ENCODE data around the gene ZNF580. TPM values are rescaled to one million over a fixed set of nuclear protein-coding genes. Genes with fewer than 3 reads are reported as not detected.

ZNF580 gene
- 1 to 10 TPM; 6.0 to 6.5 TPM for total RNA-seq

DNA sequence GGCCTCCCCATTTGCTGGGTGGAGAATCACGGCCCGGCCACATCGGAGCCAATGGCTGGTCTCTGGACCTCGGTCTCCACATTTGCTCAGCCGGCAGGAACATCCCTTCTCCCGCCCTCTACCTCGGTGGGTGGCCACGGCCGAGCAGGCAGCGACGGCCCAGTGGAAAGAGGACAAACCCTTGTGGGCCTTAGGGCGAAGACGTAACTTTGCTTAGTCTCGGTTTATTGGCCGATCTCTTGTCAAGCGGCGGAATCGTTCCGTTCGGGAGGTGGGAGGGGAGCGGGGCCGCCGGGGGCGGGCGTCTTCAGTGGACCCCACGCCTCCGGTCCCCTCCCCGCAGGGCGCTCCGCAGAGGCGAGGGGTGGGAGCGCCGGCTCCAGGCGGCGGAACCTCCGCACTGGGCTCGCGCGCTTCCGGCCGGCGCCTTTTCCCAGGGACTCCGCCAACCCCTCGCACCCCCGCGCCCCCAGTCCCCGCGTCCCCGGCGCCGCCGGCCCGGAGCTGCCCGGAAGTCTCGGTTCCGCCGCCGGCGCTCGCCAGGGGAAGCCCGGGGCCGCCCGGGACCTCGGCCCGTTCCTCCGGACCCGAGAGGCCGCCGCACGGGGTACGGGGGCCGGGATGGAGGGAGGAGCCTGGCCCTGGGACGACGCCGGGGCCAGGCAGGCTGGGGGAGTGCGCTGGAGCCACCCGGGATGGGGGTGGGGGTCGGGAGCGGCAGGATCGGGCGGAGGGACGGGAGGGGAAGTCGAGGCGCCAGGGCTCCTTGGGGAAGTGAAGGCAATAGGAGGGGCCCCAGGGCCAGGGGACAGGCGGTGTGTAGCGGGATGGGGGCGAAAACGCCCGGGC, at the start of gene ZNF580:
TSS of gene ZNF580 (plus strand) at position 426 of the 849 bp plus-strand sequence. CDS start 1,507 bp downstream, outside the sequence.

GRCh38 chr19:55599468-55599841, 41.3 kb upstream of the ZNF580 start, which contains the start of gene FIZ1:
Gene FIZ1 (minus strand): TSS chr19:55599517. CDS start chr19:55597865, 1,652 bp downstream.

GRCh38 chr19:55599842-55600661, 40.8 kb upstream of the ZNF580 start, which contains the start of gene ZNF524:
Gene ZNF524 (plus strand): TSS chr19:55600288. CDS start chr19:55602113, 1,825 bp downstream.

GRCh38 chr19:55605637-55606470, 34.9 kb upstream of the ZNF580 start, which contains the start of gene ZNF865:
Gene ZNF865 (plus strand): TSS chr19:55605647. CDS start chr19:55613619, 7,972 bp downstream.

DNA sequence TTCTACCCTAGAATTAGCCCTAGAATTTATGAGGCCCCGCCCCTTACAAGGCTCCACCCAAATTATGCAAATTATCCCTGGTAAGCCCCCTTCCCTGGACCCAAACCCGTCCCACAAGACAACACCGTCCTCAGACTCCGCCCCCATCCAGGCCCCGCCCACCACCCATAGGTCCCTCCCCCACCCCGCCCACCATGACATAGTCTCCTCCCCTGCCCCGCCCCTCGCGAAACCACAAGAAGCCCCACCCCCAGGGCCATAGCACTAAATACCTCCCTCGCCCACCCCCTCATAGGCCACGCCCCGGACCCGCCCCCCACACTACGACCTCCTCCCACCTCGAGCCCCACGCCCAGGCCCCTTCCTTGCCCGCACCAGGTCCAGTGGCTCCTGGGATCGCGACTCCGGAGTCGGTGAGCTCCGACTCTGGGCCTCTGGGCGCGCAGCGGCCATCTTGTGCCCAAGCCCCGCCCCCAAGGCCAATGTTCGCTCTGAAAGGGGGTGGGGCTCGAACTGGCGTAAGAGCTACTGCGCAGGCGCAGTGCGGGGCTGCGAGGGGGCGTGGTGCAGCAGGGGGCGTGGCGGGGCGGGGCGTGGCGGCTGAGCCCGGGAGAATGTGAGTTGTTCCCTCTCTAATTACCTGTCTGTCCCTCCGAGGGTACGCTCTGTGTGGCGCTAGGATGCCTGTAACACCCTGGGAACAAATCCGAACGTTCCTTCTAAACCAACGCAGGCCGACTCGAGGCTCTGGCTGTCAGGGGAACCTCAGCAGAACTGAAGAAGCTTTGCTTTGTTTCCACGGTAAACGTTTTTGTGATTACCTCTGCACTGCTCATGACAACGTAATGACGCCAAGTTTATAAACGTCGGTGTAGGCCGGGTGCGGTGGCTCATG, 16.4 kb upstream of the ZNF580 start, which contains the start of gene ZNF784:
TSS of gene ZNF784 (minus strand) at position 458 of the 895 bp plus-strand sequence. CDS start at position 453, 5 bp downstream.

DNA sequence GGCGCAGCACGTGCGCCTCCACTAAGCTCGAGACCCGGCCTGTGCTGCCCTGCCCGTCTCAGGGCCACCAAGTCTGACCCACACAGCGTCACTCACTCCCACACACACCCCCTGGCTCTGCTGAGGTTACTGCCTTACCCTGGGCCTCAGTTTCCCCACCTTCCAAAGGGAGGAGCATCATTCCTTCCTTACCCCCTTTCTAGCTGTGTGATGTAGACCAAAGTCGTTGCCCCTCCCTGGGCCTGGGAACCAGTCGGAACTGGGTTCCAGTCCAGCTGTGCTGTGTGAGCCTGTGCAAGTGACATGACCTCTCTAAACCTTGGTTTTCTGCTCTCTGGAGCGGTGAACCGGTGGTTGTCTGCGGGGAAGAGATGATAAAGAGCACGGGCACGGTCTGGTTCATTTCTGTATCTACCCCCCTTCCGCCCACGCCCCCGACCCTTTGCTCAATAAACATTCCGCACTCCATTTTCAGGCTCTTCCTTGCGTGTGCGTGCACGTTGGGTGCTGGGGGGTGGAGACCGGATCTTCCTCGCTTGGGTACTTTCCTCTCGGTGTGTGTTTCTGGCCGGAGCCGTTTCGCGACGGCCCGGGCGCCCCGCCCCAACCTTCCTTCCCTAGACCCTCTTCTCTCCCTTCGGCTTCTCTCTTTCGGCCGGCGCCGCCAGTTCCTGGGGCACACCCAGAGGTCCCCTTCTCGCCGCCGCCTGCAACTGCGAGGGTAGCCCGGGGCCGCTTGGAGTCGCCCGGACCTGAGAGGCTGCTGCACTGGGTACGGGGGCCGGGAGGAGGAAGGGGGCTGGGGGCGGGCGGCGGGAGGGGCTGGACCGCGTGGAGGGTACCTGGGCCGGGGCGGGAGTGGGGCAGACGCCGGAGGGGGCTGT, 2.4 kb downstream of the ZNF580 start, which contains the start of gene ZNF581:
TSS of gene ZNF581 (plus strand) at position 647 of the 884 bp plus-strand sequence. CDS start 923 bp downstream, outside the sequence.

DNA sequence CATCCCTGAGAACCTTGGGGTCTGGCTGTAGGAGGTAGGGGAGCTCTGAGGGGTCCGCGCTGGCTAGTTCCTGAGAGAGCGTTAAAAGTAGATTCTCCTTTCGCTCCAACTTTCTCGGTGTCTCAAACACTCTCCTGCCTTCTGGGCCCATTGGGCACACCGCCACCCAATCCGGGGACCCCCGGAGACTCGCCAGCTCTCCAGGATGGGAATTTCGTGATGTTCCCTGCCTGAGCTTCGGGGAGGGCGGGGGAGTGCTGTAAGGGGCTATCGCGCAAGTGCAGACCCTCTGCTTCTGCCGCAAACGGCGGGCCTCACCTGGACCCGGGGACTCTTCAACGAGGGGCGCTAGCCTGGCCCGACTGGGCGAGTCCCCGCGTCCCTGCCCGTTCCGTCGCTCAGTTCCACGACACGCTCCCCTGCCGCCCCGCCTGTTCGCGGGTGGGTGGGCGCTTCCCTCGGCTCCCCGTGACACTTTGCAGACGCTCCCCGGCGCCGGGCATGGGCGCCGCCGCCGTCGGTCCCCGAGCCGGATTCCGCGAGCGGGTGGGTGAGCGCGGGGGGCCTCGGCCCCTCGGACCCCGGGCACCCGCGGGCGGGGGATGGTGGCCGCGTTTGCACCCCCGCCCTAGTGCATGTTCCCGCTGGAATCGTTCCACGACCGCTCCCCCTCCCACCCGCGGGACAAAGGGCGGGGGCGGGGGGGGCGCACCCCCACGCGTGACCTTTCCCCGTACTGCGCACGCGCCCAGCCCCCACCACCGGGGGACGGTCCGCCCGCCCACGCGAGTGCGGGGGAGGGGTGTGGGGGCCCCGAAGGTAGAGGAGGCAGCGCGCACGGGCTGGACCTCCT, 7.2 kb downstream of the ZNF580 start, which contains the start of gene CCDC106:
TSS of gene CCDC106 (plus strand) at position 481 of the 853 bp plus-strand sequence. CDS start 835 bp downstream, outside the sequence.

GRCh38 chr19:55654868-55655647, 14.3 kb downstream of the ZNF580 start, which contains the start of gene U2AF2:
Gene U2AF2 (plus strand): TSS chr19:55655035. CDS start chr19:55655105, 70 bp downstream.

DNA sequence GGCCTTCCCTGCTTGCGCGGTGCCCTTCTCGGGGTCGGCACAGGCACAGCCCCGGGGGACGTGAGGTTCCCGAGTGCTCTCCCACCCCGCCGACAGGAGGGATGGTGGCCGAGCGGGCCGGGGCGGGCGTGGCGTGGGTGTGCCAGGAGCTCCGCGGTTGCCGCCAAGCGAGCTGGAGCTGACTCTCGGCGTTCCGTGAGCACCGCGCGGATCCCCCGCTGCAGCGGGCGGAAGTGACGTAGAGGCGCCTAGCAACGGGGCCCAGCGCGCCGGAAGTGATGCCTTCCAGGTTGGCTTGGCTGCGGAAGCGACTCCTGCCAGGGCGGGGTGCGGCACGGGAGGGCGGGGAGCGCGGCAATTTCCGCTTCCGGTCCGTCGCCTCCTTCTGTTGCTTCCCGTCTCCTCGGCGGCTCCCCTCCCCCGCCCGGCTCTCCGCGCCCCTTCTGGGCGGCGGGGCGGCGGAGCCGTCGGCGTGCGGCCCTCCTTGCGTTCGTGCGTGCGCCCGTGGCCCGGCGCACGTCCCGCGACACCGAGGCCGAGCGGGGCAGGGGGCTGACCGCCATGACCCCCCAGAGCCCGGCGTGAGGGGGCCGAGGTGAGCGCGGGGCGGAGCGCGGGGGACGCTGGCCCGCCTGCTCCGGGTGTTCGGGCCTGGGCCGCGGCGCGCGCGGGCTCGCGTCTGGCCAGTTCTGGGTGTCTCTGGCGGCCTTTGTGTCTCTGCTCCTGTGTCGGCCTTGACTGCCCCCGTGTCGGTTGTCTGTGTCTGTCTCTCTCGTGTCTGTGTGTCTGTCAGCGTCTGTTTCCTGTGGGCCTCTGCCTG, 34.2 kb downstream of the ZNF580 start, which contains the start of gene EPN1:
TSS of gene EPN1 (plus strand) at position 386 of the 820 bp plus-strand sequence. CDS start 3,402 bp downstream, outside the sequence.

Other genes with a start within 250 kb of the ZNF580 start
- 100 to 1,000 TPM; 248 to 380 TPM for gene UBE2S, start 233.2 kb upstream of the ZNF580 start, total RNA-seq
- not detected for gene SHISA7, start 197.7 kb upstream of the ZNF580 start, total RNA-seq
- 10 to 100 TPM; 66.4 to 95.6 TPM for gene ISOC2, start 179.4 kb upstream of the ZNF580 start, total RNA-seq
- gene C19orf85, start 176.3 kb upstream of the ZNF580 start, total RNA-seq, result not detected
- gene ZNF628, start 164.4 kb upstream of the ZNF580 start, total RNA-seq, result 1 to 10 TPM; 4.8 to 5.7 TPM
- gene NAT14, start 155.8 kb upstream of the ZNF580 start, total RNA-seq, result 10 to 100 TPM; 13.4 to 18.6 TPM
- under 1 TPM; 0.67 to 0.69 TPM for gene SSC5D, start 152.6 kb upstream of the ZNF580 start, total RNA-seq
- gene SBK2, start 103.9 kb upstream of the ZNF580 start, total RNA-seq, result not detected
- gene SBK3, start 95.5 kb upstream of the ZNF580 start, total RNA-seq, result not detected
- gene ZNF579, start 60.2 kb upstream of the ZNF580 start, total RNA-seq, result 1 to 10 TPM; 4.5 to 7.0 TPM
- 1 to 10 TPM; 2.4 to 3.3 TPM for gene FIZ1, start 41.5 kb upstream of the ZNF580 start, total RNA-seq
- 1 to 10 TPM; 6.3 to 6.9 TPM for gene ZNF524, start 40.7 kb upstream of the ZNF580 start, total RNA-seq
- gene ZNF865, start 35.4 kb upstream of the ZNF580 start, total RNA-seq, result 1 to 10 TPM; 1.4 to 2.3 TPM
- gene ZNF784, start 16.4 kb upstream of the ZNF580 start, total RNA-seq, result 1 to 10 TPM; 3.3 to 4.5 TPM
- gene ZNF581, start 2.6 kb downstream of the ZNF580 start, total RNA-seq, result 10 to 100 TPM; 10.7 to 14.0 TPM
- 10 to 100 TPM in 1 of 2 donors, 1 to 10 TPM in 1; 9.7 to 16.2 TPM for gene CCDC106, start 7.2 kb downstream of the ZNF580 start, total RNA-seq
- gene U2AF2, start 14.0 kb downstream of the ZNF580 start, total RNA-seq, result 100 to 1,000 TPM in 1 of 2 donors, 10 to 100 TPM in 1; 81.9 to 141 TPM
- gene EPN1, start 34.2 kb downstream of the ZNF580 start, total RNA-seq, result 10 to 100 TPM; 23.3 to 29.9 TPM
- gene NLRP9, start 97.4 kb downstream of the ZNF580 start, total RNA-seq, result not detected
- gene RFPL4A, start 118.1 kb downstream of the ZNF580 start, total RNA-seq, result not detected
- not detected for gene RFPL4AL1, start 128.1 kb downstream of the ZNF580 start, total RNA-seq
- not detected for gene NLRP11, start 191.0 kb downstream of the ZNF580 start, total RNA-seq
- not detected for gene NLRP4, start 195.5 kb downstream of the ZNF580 start, total RNA-seq